ENCODE data around the gene GPX2. TPM values are rescaled to one million over a fixed set of nuclear protein-coding genes. Genes with fewer than 3 reads are reported as not detected.

GPX2 gene
- total and polyA plus RNA-seq, 2 of the 4 experiments (the other 2 are of a cell fraction) = not detected

DNA sequence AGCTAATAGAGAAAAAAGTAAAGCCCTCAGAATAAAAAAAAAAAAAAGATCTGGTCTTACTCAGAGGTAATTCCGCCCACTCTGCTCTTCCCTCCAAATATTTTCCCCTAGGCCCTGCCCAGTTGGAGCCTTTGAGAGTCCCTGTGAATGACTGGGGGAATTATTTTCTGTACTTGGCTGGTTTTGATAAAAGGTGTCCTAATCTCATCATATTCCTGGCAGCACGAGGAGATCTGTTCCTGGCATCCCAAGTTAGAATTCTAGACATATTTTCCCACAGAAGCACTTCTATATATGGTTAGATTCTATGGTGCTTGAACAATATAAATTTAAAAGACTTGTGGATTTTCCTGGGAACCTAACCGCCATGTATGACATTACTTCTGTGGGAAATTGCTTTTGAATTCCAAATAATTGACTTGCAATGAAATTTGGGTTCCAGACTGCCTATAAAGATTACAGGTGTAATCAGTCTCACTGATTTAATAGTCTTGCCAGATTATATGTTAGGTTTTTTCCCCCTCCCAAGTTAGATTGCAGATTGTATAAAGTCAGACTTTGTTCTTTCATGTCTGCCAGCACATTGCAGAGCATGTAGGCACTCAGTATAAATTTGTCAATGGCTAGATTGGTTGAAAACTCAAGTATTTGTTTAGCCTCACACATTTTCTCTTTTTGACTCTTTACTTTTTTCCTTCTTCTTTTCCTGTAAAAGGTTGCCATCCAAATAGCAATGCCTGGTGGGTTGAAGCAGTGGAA lies 12.3 kb downstream of the GPX2 start:
- H3K23ac ChIP-seq (ENCODE audit: low read depth, low read length) = no peak overlapping the region
- intact Hi-C loops (cut with micrococcal nuclease) (no loop called here), in situ Hi-C loops (cut with MboI; ENCODE audit: low sequenced_read_pairs) (no loop called here), dilution Hi-C loops (cut with HindIII; ENCODE audit: low sequenced_read_pairs, unreplicated experiment) (no loop called here)
- no peaks in the 10 kb centered on the region for H3K27me3 ChIP-seq (ENCODE audit: control insufficient read depth, insufficient read depth, low read length)
- H3K14ac ChIP-seq (replicated peaks; ENCODE audit: low read depth, low read length) = no peak overlapping the region
- H4K5ac ChIP-seq (ENCODE audit: low read depth, low read length) = no peak overlapping the region
- ChIA-PET POLR2A (ENCODE audit: unreplicated experiment) (no interaction called here), CTCF (no interaction called here)
- H3K9ac ChIP-seq (ENCODE audit: low read depth, low read length) = no peak overlapping the region
- H2BK15ac ChIP-seq (ENCODE audit: low read depth, low read length) = no peak overlapping the region
- no peak overlapping the region for H2BK5ac ChIP-seq (ENCODE audit: low read depth, low read length, poor library complexity, severe bottlenecking)
- peaks cover 12% of the 10 kb centered on the region for H3K36me3 ChIP-seq (ENCODE audit: control insufficient read depth, insufficient read depth, low read length)
- H3K4me3 ChIP-seq (ENCODE audit: insufficient read depth, low read depth, low read length) = no peak overlapping the region
- ATAC-seq (ENCODE audit: low read depth) (peak; percentile 21; the same call in 1 of the 2 replicates), DNase-seq (peak; percentile 33)
- no peak overlapping the region for H2AK9ac ChIP-seq (replicated peaks; ENCODE audit: low read depth, low read length, poor library complexity)
- H3K4me2 ChIP-seq (ENCODE audit: low read depth, low read length) = no peak overlapping the region
- no peak overlapping the region for H2BK120ac ChIP-seq (ENCODE audit: low read depth, low read length)
- TF ChIP-seq NFE2L2 (IDR thresholded peaks at IDR 0.05; ENCODE audit: low read depth, low read length) (no peak), MAFK (IDR thresholded peaks at IDR 0.05; ENCODE audit: low read depth, low read length) (no peak), SMC3 (IDR thresholded peaks at IDR 0.05; ENCODE audit: low read depth, low read length) (no peak), RCOR1 (IDR thresholded peaks at IDR 0.05; ENCODE audit: insufficient replicate concordance, low read length) (no peak), BHLHE40 (IDR thresholded peaks at IDR 0.05; ENCODE audit: low read depth, low read length) (no peak), POLR2A (IDR thresholded peaks at IDR 0.05; ENCODE audit: low read depth, low read length) (no peak), CHD1 (IDR thresholded peaks at IDR 0.05; ENCODE audit: low read depth, low read length) (no peak)
- no TSS peak for BruUV-seq (replicated peaks)
- no peak overlapping the region for H3K27ac ChIP-seq (ENCODE audit: insufficient read depth, low read length)
- no peak overlapping the region for H4K8ac ChIP-seq (ENCODE audit: low read depth in 2 of 2, low read length in 2 of 2)
- peaks cover 17 to 18% of the 10 kb centered on the region in 2 experiments for H3K79me1 ChIP-seq (ENCODE audit: low read depth in 1 of 2, low read length in 2 of 2)
- H3K18ac ChIP-seq (ENCODE audit: low read depth, low read length) = no peak overlapping the region; the same call in 1 of the 2 replicates
- WGBS, 2 experiments (ENCODE audit: extremely low coverage in 2 of 2, insufficient read length in 1 of 2) = 83% methylated on average over 1 of the region's 3 CpGs; no CpG with 5 or more reads in 1 of the 2 experiments
- H3K56ac ChIP-seq (ENCODE audit: extremely low read depth, insufficient read depth, low read length) = no peak overlapping the region
- H2AK5ac ChIP-seq (ENCODE audit: low read depth, low read length) = no peak overlapping the region
- no peaks in the 10 kb centered on the region; the same call in none of the 2 replicates for H4K20me1 ChIP-seq (ENCODE audit: insufficient read depth, low read length)
- no peaks in the 10 kb centered on the region; the same call in 1 of the 2 replicates for H3K4me1 ChIP-seq (ENCODE audit: control insufficient read depth, insufficient read depth, low read length)
- no peaks in the 10 kb centered on the region for H3K9me3 ChIP-seq (ENCODE audit: control insufficient read depth, insufficient read depth, low read length)
- H4K91ac ChIP-seq (ENCODE audit: insufficient read depth, low read depth, low read length) = no peak overlapping the region
- H3K9me1 ChIP-seq (ENCODE audit: insufficient read depth, low read length) = no peaks in the 10 kb centered on the region; the same call in 1 of the 2 replicates
- no peak overlapping the region for H2AFZ ChIP-seq (replicated peaks; ENCODE audit: low read length, poor library complexity)
- no peak overlapping the region for H2BK20ac ChIP-seq (ENCODE audit: low read depth, low read length)
- no peak overlapping the region for H3K4ac ChIP-seq (ENCODE audit: low read depth, low read length)
